Activated CD8-positive, alpha-beta memory T cell treated with anti-CD3 and anti-CD28 coated beads for 24 hours (primary cell): ENCODE results near the gene TACSTD2.
"Not testable (repeated sequence)": the region's sequence is repeated elsewhere in the genome, so short reads cannot be mapped to it uniquely, and the experiment has no call there.

ENCODE experiments used
- DNase-seq: peaks from one replicate; pipeline ENCODE4 v3.0.0-alpha.2; 2020

TACSTD2 gene

GRCh38 chr1:58576727-58577653 lies at the start of gene TACSTD2:
TACSTD2 (minus strand) TSS chr1:58577252; CDS start chr1:58577156, 96 bp downstream.
- DNase-seq = no peak

GRCh38 chr1:58626293-58626692 lies 49.2 kb upstream of the TACSTD2 start:
- DNase-seq = no peak

- DNase-seq = not testable (repeated sequence)
These were observed 46.2 kb upstream of the TACSTD2 start for GRCh38 chr1:58623259-58623658.

- DNase-seq = no peak
These were observed 45.5 kb upstream of the TACSTD2 start for GRCh38 chr1:58622571-58622970.

GRCh38 chr1:58621391-58621790 lies 44.3 kb upstream of the TACSTD2 start:
- DNase-seq = no peak

GRCh38 chr1:58620926-58621325 lies 43.9 kb upstream of the TACSTD2 start:
- no peak for DNase-seq

GRCh38 chr1:58620259-58620658 lies 43.2 kb upstream of the TACSTD2 start:
- no peak for DNase-seq

- no peak for DNase-seq
These were observed 42.4 kb upstream of the TACSTD2 start for GRCh38 chr1:58619286-58620054.

GRCh38 chr1:58618303-58618702 lies 41.3 kb upstream of the TACSTD2 start:
- no peak for DNase-seq

- no peak for DNase-seq
These were observed 34.9 kb upstream of the TACSTD2 start for GRCh38 chr1:58611861-58612385.

- no peak for DNase-seq
These were observed 31.9 kb upstream of the TACSTD2 start for GRCh38 chr1:58608945-58609344.

- DNase-seq = no peak
These were observed 31.2 kb upstream of the TACSTD2 start for GRCh38 chr1:58608297-58608696.

GRCh38 chr1:58607391-58607790 lies 30.3 kb upstream of the TACSTD2 start:
- no peak for DNase-seq

GRCh38 chr1:58601921-58602320 lies 24.9 kb upstream of the TACSTD2 start:
- DNase-seq = not testable (repeated sequence)

- DNase-seq = no peak
These were observed 20.9 kb upstream of the TACSTD2 start for GRCh38 chr1:58597996-58598395.

GRCh38 chr1:58597076-58597475 lies 20.0 kb upstream of the TACSTD2 start:
- no peak for DNase-seq

- DNase-seq = no peak
These were observed 19.6 kb upstream of the TACSTD2 start for GRCh38 chr1:58596631-58597052.

- no peak for DNase-seq
These were observed 17.5 kb upstream of the TACSTD2 start for GRCh38 chr1:58594546-58594945.

- no peak for DNase-seq
These were observed 15.6 kb upstream of the TACSTD2 start for GRCh38 chr1:58592522-58593134.

GRCh38 chr1:58591806-58592205 lies 14.8 kb upstream of the TACSTD2 start:
- DNase-seq = no peak

GRCh38 chr1:58590019-58590418 lies 13.0 kb upstream of the TACSTD2 start:
- no peak for DNase-seq

- DNase-seq = no peak
These were observed 11.3 kb upstream of the TACSTD2 start for GRCh38 chr1:58588396-58588795.

- DNase-seq = no peak
These were observed 10.6 kb upstream of the TACSTD2 start for GRCh38 chr1:58587667-58588066.
